DMS53 treated with DMSO at 0.1 percent for 48 hours (cell line): ENCODE data around the gene DENND4A.
"Not testable (repeated sequence)": the region's sequence is repeated elsewhere in the genome, so short reads cannot be mapped to it uniquely, and the experiment has no call there.

Experiments used
- DNase-seq: peaks from one replicate; lab custom pipeline; 2025; ENCODE audit not compliant: unreplicated experiment; lab: John Stamatoyannopoulos, UW

Gene DENND4A

GRCh38 chr15:65638681-65639089, 153.4 kb downstream of the DENND4A start:
- DNase-seq, result peak; percentile 66

- no peak for DNase-seq
Measured at GRCh38 chr15:65638109-65638508, 154.0 kb downstream of the DENND4A start.

- no peak for DNase-seq
Measured at GRCh38 chr15:65634356-65634755, 157.7 kb downstream of the DENND4A start.

- DNase-seq, result no peak
Measured at GRCh38 chr15:65633752-65634151, 158.3 kb downstream of the DENND4A start.

- DNase-seq, result no peak
Measured at GRCh38 chr15:65632780-65633375, 159.2 kb downstream of the DENND4A start.

- no peak for DNase-seq
Measured at GRCh38 chr15:65631503-65631902, 160.6 kb downstream of the DENND4A start.

- no peak for DNase-seq
Measured at GRCh38 chr15:65630760-65631159, 161.3 kb downstream of the DENND4A start.

GRCh38 chr15:65629548-65629947, 162.5 kb downstream of the DENND4A start:
- no peak for DNase-seq

- no peak for DNase-seq
Measured at GRCh38 chr15:65626856-65627255, 165.2 kb downstream of the DENND4A start.

GRCh38 chr15:65623103-65623502, 169.0 kb downstream of the DENND4A start:
- DNase-seq, result no peak

- no peak for DNase-seq
Measured at GRCh38 chr15:65621638-65622037, 170.5 kb downstream of the DENND4A start, which contains the start of gene SLC24A1. Gene SLC24A1, plus strand, starts transcription at chr15:65621938. Its CDS starts 2,143 bp downstream, at chr15:65624081.

GRCh38 chr15:65620833-65621232, 171.3 kb downstream of the DENND4A start:
- DNase-seq, result no peak

- no peak for DNase-seq
Measured at GRCh38 chr15:65619626-65620290, 172.3 kb downstream of the DENND4A start.

GRCh38 chr15:65618560-65619109, 173.5 kb downstream of the DENND4A start:
- no peak for DNase-seq

- not testable (repeated sequence) for DNase-seq
Measured at GRCh38 chr15:65615887-65616286, 176.2 kb downstream of the DENND4A start.

GRCh38 chr15:65612949-65613744, 178.9 kb downstream of the DENND4A start:
- no peak for DNase-seq

GRCh38 chr15:65612616-65612946, 179.5 kb downstream of the DENND4A start:
- DNase-seq, result no peak

- DNase-seq, result no peak
Measured at GRCh38 chr15:65611888-65612615, 180.0 kb downstream of the DENND4A start.

GRCh38 chr15:65610871-65611718, 181.0 kb downstream of the DENND4A start, which contains the start of gene INTS14:
Gene INTS14, minus strand, starts transcription at chr15:65611131. Its CDS starts 3,751 bp downstream, at chr15:65607380.
- peak; percentile 80 for DNase-seq
